HCT116 (cell line): ENCODE results near the gene URB1. TPM values are rescaled to one million over a fixed set of nuclear protein-coding genes. Genes with fewer than 3 reads are reported as not detected.

ENCODE experiments used
- ATAC-seq: fragments of 200-7000 bp; cut with Tn5 transposase; 2 replicates; pipeline ENCODE4 v1.9.1; 2020; ENCODE audit warnings: mild to moderate bottlenecking, moderate library complexity
- BruUV-seq: library from RNA; stranded (reverse); fragments of 400-500 nt; replicated peaks from 2 replicates; lab custom pipeline; 2021; lab: Mats Ljungman, UMichigan
- CTCF ChIA-PET: fragments of 300-600 bp; sonication (Branson Sonifier 250); formaldehyde crosslinking; loops from one replicate; lab custom pipeline; 2021; ENCODE audit warnings: antibody characterized with exemption; lab: Charles Lee
- POLR2A ChIA-PET: fragments of 300-600, 350-600 bp; sonication (Branson Sonifier 250); formaldehyde crosslinking; loops from one replicate; lab custom pipeline; 2021; ENCODE audit warnings: antibody characterized with exemption; lab: Charles Lee
- RAD21 ChIA-PET, 2 experiments: fragments of 300-600 bp; sonication (Branson Sonifier 250); formaldehyde crosslinking; loops; one replicate each; lab custom pipeline; 2023; ENCODE audit warnings: low total read pairs in 2 of 2; ENCODE audit not compliant: uncharacterized antibody in 2 of 2, unreplicated experiment in 2 of 2, low non-redundant PET in 1 of 2; lab: Charles Lee
- DNase-seq: peaks from one replicate; pipeline ENCODE4 v3.0.0-alpha.2; 2010; ENCODE audit warnings: low read depth, low spot score
- H2AFZ ChIP-seq: fragments of 200-600 bp; shearing (Covaris generic), sonication (generic); 2 replicates; pipeline ENCODE4 v1.6.1; 2017; ENCODE audit warnings: low read depth, mixed run types, mixed read lengths, antibody characterized with exemption, low read length; ENCODE audit not compliant: poor library complexity, severe bottlenecking
- H3K27ac ChIP-seq: 2 replicates; pipeline ENCODE4 v1.5.1; 2012; ENCODE audit warnings: low read depth, low read length
- H3K27me3 ChIP-seq: fragments of 200-600 bp; sonication (generic); 2 replicates; pipeline ENCODE4 v1.6.1; 2016; ENCODE audit warnings: mixed run types, low read length, mixed read lengths; ENCODE audit not compliant: insufficient read depth
- H3K36me3 ChIP-seq, 2 experiments: fragments of 200-500 bp in 1 of 2; fragments of 200-600 bp in 1 of 2; sonication (Bioruptor generic) in 1 of 2; sonication (generic) in 1 of 2; 2 replicates each; pipeline versions ENCODE4 v1.5.1 to v1.6.1; 2014 to 2016; ENCODE audit warnings: low read length in 2 of 2, inconsistent platforms in 1 of 2, mixed read lengths in 1 of 2, mixed run types in 1 of 2; ENCODE audit not compliant: insufficient read depth in 2 of 2, control insufficient read depth in 1 of 2
- H3K4me1 ChIP-seq, 2 experiments: fragments of 200-600 bp in 1 of 2; sonication (generic) in 1 of 2; 2 replicates each; pipeline versions ENCODE4 v1.5.1 to v1.6.1; 2012 to 2017; ENCODE audit warnings: low read length in 2 of 2, inconsistent platforms in 1 of 2, mild to moderate bottlenecking in 1 of 2, mixed read lengths in 1 of 2, mixed run types in 1 of 2, moderate library complexity in 1 of 2; ENCODE audit not compliant: insufficient read depth in 2 of 2, control insufficient read depth in 1 of 2
- H3K4me2 ChIP-seq: fragments of 200-600 bp; sonication (generic); 2 replicates; pipeline ENCODE4 v1.6.1; 2017; ENCODE audit warnings: mixed run types, low read length, mixed read lengths
- H3K4me3 ChIP-seq, 2 experiments: fragments of 200-600 bp in 1 of 2; sonication (generic) in 1 of 2; replicated peaks in 1 of 2; 2 replicates each; pipeline ENCODE4 v1.5.1; 2011 to 2016; ENCODE audit warnings: low read length in 2 of 2, control low read depth in 1 of 2, low read depth in 1 of 2, mild to moderate bottlenecking in 1 of 2, mixed read lengths in 1 of 2, mixed run types in 1 of 2
- H3K79me2 ChIP-seq: fragments of 200-600 bp; sonication (generic); 2 replicates; pipeline ENCODE4 v1.6.1; 2017; ENCODE audit warnings: mild to moderate bottlenecking, mixed run types, low read length, moderate library complexity, mixed read lengths; ENCODE audit not compliant: insufficient read depth
- H3K9ac ChIP-seq: fragments of 200-600 bp; sonication (generic); 2 replicates; pipeline ENCODE4 v1.6.1; 2016; ENCODE audit warnings: low read length, mixed read lengths
- H3K9me2 ChIP-seq: fragments of 200-600 bp; sonication (generic), shearing (Covaris generic); 2 replicates; pipeline ENCODE4 v1.6.1; 2017; ENCODE audit warnings: mixed run types, mild to moderate bottlenecking, moderate library complexity; ENCODE audit not compliant: insufficient read depth
- H3K9me3 ChIP-seq, 2 experiments: fragments of 200-500 bp in 1 of 2; fragments of 200-600 bp in 1 of 2; sonication (Bioruptor generic) in 1 of 2; sonication (generic) in 1 of 2; 2 replicates each; pipeline ENCODE4 v1.6.1; 2014 to 2017; ENCODE audit warnings: low read length in 2 of 2, mixed read lengths in 2 of 2, inconsistent platforms in 1 of 2, low read depth in 1 of 2, mild to moderate bottlenecking in 1 of 2, mixed run types in 1 of 2, moderate library complexity in 1 of 2; ENCODE audit not compliant: control insufficient read depth in 1 of 2, insufficient read depth in 1 of 2
- H4K20me1 ChIP-seq: fragments of 200-600 bp; sonication (generic), shearing (Covaris generic); 2 replicates; pipeline ENCODE4 v1.6.1; 2017; ENCODE audit warnings: mixed run types, mild to moderate bottlenecking, moderate library complexity; ENCODE audit not compliant: insufficient read depth
- ATF3 ChIP-seq: IDR thresholded peaks from 2 replicates; pipeline ENCODE4 v1.6.1; 2012
- MAX ChIP-seq: IDR thresholded peaks from 2 replicates; pipeline ENCODE4 v1.6.1; 2012
- POLR2A ChIP-seq: IDR thresholded peaks from 2 replicates; pipeline ENCODE4 v1.7.0; 2011; ENCODE audit warnings: borderline replicate concordance; ENCODE audit not compliant: insufficient read depth, insufficient read length; ENCODE audit errors: extremely low read depth
- SIN3A ChIP-seq: IDR thresholded peaks from 2 replicates; pipeline ENCODE4 v1.6.1; 2012; ENCODE audit warnings: low read depth
- SP1 ChIP-seq: IDR thresholded peaks from 2 replicates; pipeline ENCODE4 v1.6.1; 2012; ENCODE audit warnings: low read depth
- SRF ChIP-seq: IDR thresholded peaks from 2 replicates; pipeline ENCODE4 v1.6.1; 2012; ENCODE audit warnings: low read depth
- intact Hi-C: fragments of 100-400 bp; cut with micrococcal nuclease; formaldehyde crosslinking; loops from 2 replicates; pipeline ENCODE4 v1.10.0; 2022
- total RNA-seq: library from RNA; stranded (reverse); gene quantifications from one replicate; pipeline ENCODE4 v1.2.1, GENCODE V29; 2021; ENCODE audit not compliant: unreplicated experiment
- TF ChIP-seq, protein P1 (sequence below), 3 experiments: fragments of 200-600 bp in 1 of 3; sonication (generic) in 1 of 3; IDR thresholded peaks in 2 of 3; conservative IDR thresholded peaks in 1 of 3; 2 replicates each; pipeline ENCODE4 v1.5.1; 2012 to 2017; ENCODE audit warnings: low read depth in 2 of 3, low read length in 2 of 3, antibody characterized with exemption in 1 of 3, borderline replicate concordance in 1 of 3, control low read depth in 1 of 3, mild to moderate bottlenecking in 1 of 3, mixed read lengths in 1 of 3, mixed run types in 1 of 3, moderate library complexity in 1 of 3; ENCODE audit not compliant: insufficient read depth in 1 of 3

URB1 gene
- total RNA-seq, 1 experiment from 2014 or later, result 28.3 TPM

DNA sequence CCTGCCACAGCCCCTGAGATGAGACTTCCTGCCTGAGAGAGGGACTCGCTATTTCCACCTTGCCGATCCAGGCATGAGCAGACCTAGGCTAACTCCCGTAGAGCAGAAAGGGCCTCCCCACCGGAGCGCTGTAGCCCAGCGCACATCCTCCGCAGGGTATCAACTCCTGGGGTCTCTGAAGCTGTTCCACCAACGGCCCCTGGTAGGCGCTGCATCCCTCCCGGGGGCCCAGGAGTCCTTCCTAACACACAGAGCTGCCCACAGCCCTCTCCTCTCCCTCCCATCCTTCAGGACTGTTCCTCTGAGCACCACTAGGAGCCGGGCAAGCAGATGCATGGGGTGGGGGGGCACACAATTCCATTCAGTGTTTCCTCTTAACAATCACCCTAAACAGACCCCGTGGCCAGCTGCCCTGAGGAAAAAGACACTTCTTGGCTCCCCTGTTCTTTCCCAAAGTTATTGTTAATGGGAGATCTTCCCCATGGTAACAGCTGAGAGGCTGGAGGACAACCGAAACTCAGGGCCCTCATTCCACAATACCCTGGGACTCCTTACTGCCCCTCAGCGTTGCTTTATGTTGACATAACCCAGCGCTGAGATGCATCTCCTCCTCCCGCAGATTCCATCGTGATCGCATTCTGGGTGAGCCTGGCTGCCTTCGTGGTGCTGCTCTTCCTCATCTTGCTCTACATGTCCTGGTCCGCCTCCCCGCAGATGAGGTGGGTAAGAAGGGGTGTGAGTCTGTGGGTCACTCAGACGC, 86.6 kb downstream of the URB1 start:
- DNase-seq (no peak), ATAC-seq (peak; percentile 78)
- ChIA-PET POLR2A (no interaction called here), RAD21 (no interaction called here), CTCF (no interaction called here)
- H3K79me2 ChIP-seq, result no peaks in the 10 kb centered on the region
- intact Hi-C loops, result no loop called here
- no peaks in the 10 kb centered on the region for H3K4me1 ChIP-seq
- no peak overlapping the region for H3K9ac ChIP-seq
- no peaks in the 10 kb centered on the region for H3K27me3 ChIP-seq
- H2AFZ ChIP-seq, result no peak overlapping the region
- H3K9me3 ChIP-seq, result no peaks in the 10 kb centered on the region
- TF ChIP-seq SIN3A (no peak), MAX (no peak), POLR2A (no peak), ATF3 (no peak), SRF (no peak), SP1 (no peak)
- TF ChIP-seq, protein P1, sequence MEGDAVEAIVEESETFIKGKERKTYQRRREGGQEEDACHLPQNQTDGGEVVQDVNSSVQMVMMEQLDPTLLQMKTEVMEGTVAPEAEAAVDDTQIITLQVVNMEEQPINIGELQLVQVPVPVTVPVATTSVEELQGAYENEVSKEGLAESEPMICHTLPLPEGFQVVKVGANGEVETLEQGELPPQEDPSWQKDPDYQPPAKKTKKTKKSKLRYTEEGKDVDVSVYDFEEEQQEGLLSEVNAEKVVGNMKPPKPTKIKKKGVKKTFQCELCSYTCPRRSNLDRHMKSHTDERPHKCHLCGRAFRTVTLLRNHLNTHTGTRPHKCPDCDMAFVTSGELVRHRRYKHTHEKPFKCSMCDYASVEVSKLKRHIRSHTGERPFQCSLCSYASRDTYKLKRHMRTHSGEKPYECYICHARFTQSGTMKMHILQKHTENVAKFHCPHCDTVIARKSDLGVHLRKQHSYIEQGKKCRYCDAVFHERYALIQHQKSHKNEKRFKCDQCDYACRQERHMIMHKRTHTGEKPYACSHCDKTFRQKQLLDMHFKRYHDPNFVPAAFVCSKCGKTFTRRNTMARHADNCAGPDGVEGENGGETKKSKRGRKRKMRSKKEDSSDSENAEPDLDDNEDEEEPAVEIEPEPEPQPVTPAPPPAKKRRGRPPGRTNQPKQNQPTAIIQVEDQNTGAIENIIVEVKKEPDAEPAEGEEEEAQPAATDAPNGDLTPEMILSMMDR (IDR thresholded peaks at IDR 0.05 in 2 of 3, conservative IDR thresholded peaks at IDR 0.05 in 1 of 3; ENCODE audit: borderline replicate concordance in 1 of 3, insufficient read depth in 1 of 3, low read depth in 2 of 3, low read length in 2 of 3), result peak in 2 of 3 experiments; percentile 39 to 47; a peak in 3 of 6 replicates
- no peak overlapping the region for H3K27ac ChIP-seq
- peaks cover 5% of the 10 kb centered on the region; the same call in 1 of the 2 replicates for H4K20me1 ChIP-seq
- H3K4me2 ChIP-seq, result no peak overlapping the region
- H3K9me2 ChIP-seq, result no peaks in the 10 kb centered on the region
- no TSS peak for BruUV-seq
- peaks cover 7 to 18% of the 10 kb centered on the region in 2 experiments; a peak in 1 of 4 replicates for H3K36me3 ChIP-seq
- H3K4me3 ChIP-seq, result no peak overlapping the region
